Stomach (tissue), 9 donors: Measurements from ENCODE around the gene TGM4. TPM values are rescaled to one million over a fixed set of nuclear protein-coding genes. Genes with fewer than 3 reads are reported as not detected.
"Not testable (repeated sequence)": the region's sequence is repeated elsewhere in the genome, so short reads cannot be mapped to it uniquely, and the experiment has no call there.

Source experiments
- DNase-seq, 2 donors: peaks; one replicate each; pipeline versions ENCODE4 v3.0.0 to v3.0.0-alpha.2; 2013 to 2019
- H3K27ac ChIP-seq, 5 donors: fragments of 200-600 bp in 4 of 5; sonication (generic) in 4 of 5; one replicate each; pipeline ENCODE4 v1.5.1; 2013 to 2019; ENCODE audit warnings: mild to moderate bottlenecking in 1 of 5, moderate library complexity in 1 of 5
- H3K27me3 ChIP-seq, 3 donors: fragments of 200-600 bp; sonication (generic); one replicate each; pipeline ENCODE4 v1.5.1; 2017 to 2019; ENCODE audit warnings: mixed run types in 1 of 3
- H3K36me3 ChIP-seq, 4 donors: fragments of 200-600 bp; sonication (generic); 1 replicate in 3 of 4; 2 replicates in 1 of 4; pipeline ENCODE4 v1.5.1; 2016 to 2019
- H3K4me1 ChIP-seq, 4 donors: fragments of 200-600 bp; sonication (generic); one replicate each; pipeline ENCODE4 v1.5.1; 2016 to 2019
- H3K4me3 ChIP-seq, 4 donors: fragments of 200-600 bp; sonication (generic) in 3 of 4; one replicate each; pipeline ENCODE4 v1.5.1; 2016 to 2019; ENCODE audit warnings: mild to moderate bottlenecking in 1 of 4
- H3K9me3 ChIP-seq, 4 donors: fragments of 200-600 bp; sonication (generic); one replicate each; pipeline ENCODE4 v1.5.1; 2016 to 2019
- CTCF ChIP-seq, 7 experiments: fragments of 450-650 bp in 4 of 7; fragments of 200-600 bp in 3 of 7; sonication (generic) in 3 of 7; IDR thresholded peaks; one replicate each; pipeline ENCODE4 v1.5.1; 2016 to 2019; ENCODE audit warnings: antibody characterized with exemption in 7 of 7, control low read depth in 2 of 7, mild to moderate bottlenecking in 1 of 7
- EP300 ChIP-seq: sonication (generic); formaldehyde crosslinking; IDR thresholded peaks from one replicate; pipeline ENCODE4 v1.6.1; 2017; ENCODE audit warnings: antibody characterized with exemption
- POLR2A ChIP-seq, 4 donors: fragments of 450-650 bp; IDR thresholded peaks; one replicate each; pipeline ENCODE4 v1.6.1; 2016; ENCODE audit warnings: antibody characterized with exemption in 4 of 4, control low read depth in 2 of 4, mild to moderate bottlenecking in 1 of 4, moderate library complexity in 1 of 4
- POLR2AphosphoS5 ChIP-seq, 3 donors: sonication (generic); formaldehyde crosslinking; IDR thresholded peaks; one replicate each; pipeline ENCODE4 v1.6.1; 2016; ENCODE audit warnings: antibody characterized with exemption in 3 of 3
- WGBS, 5 donors: extraction: QIAGEN DNeasy Blood & Tissue Kit in 3 of 5; methylation state at CpG; one replicate each; pipeline versions ENCODE4 v1.1.5 to v1.1.7; 2013 to 2018; 5-methylcytosine and 5-hydroxymethylcytosine counted together
- intact Hi-C: fragments of 100-400 bp; cut with DNase I; formaldehyde crosslinking; loops from one replicate; pipeline ENCODE4 v1.15.1; 2023; ENCODE audit warnings: low total_unique reads
- polyA plus RNA-seq, 3 donors: library from polyadenylated mRNA; stranded (reverse); fragments of 200-250 nt; gene quantifications; one replicate each; pipeline ENCODE4 v1.2.3, GENCODE V29; 2013
- total RNA-seq, 5 donors: library from RNA; depleted of rRNA; stranded (reverse); fragments of >200 nt; gene quantifications; one replicate each; pipeline versions ENCODE4 v1.1.0 to v1.2.3, GENCODE V29; 2014 to 2016
- donor health status: healthy with polysubstance abuse.
- donor health status: Bipolar disorder and iron deficiency.
- donor health status: healthy.

The TGM4 gene
- total and polyA plus RNA-seq, 8 donors: not detected

- TF ChIP-seq POLR2AphosphoS5 (IDR thresholded peaks at IDR 0.05) (no peak), POLR2A (IDR thresholded peaks at IDR 0.05) (no peak), EP300 (no peak), CTCF (IDR thresholded peaks at IDR 0.05) (no peak)
- 82 to 97% (median 93%) methylated on average over 9 of the region's 9 CpGs for WGBS, 5 donors
- H3K36me3 ChIP-seq: peaks cover 41 to 93% (median 85%) of the 10 kb centered on the region in 4 donors
These were observed 68.0 kb downstream of the TGM4 start for GRCh38 chr3:44942202-44942921.

DNA sequence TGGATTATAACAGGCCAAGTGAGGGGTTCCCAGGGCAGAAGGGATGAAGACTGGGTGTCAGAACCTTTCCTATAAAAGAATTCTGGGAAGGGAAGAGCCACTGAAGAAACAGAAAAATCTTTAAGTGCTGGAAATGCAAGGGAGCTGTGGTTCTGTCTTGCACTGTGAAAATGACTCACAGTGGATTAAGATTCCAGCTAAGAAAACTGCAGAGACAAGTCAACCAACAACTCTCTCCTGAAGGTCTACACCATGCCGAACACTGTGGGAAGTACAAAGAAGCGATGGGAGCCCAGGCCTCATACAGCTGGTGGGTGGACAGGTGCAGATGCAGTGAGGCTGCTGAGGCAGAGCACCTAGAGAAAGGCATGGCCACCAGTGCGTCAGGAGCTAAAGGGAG is 73.8 kb downstream of the TGM4 start:
- Histone ChIP-seq H3K4me3 (no peak overlapping the region), H3K9me3 (no peaks in the 10 kb centered on the region), H3K36me3 (peaks cover 7 to 57% (median 27%) of the 10 kb centered on the region in 4 donors), H3K27me3 (no peaks in the 10 kb centered on the region), H3K4me1 (no peaks in the 10 kb centered on the region), H3K27ac (no peak overlapping the region)
- 91 to 99% (median 98%) methylated on average over 3 of the region's 3 CpGs for WGBS, 5 donors
- TF ChIP-seq EP300 (no peak), POLR2AphosphoS5 (IDR thresholded peaks at IDR 0.05) (no peak), POLR2A (IDR thresholded peaks at IDR 0.05) (no peak), CTCF (IDR thresholded peaks at IDR 0.05) (no peak)
- intact Hi-C loops: no loop called here
- no peak for DNase-seq

More at GRCh38 chr3:44942202-44942921, 68.0 kb downstream of the TGM4 start:
- Histone ChIP-seq H3K4me3 (no peak overlapping the region), H3K27ac (no peak overlapping the region), H3K4me1 (no peaks in the 10 kb centered on the region), H3K27me3 (no peaks in the 10 kb centered on the region), H3K9me3 (no peaks in the 10 kb centered on the region)
- DNase-seq: no peak
- intact Hi-C loops: no loop called here

GRCh38 chr3:44949770-44950169 is 75.4 kb downstream of the TGM4 start:
- intact Hi-C loops, H3K27me3 ChIP-seq, H3K4me3 ChIP-seq, H3K9me3 ChIP-seq, DNase-seq, H3K27ac ChIP-seq: not testable (repeated sequence)
- H3K4me1 ChIP-seq: peaks cover 0 to 11% (median 0%) of the 10 kb centered on the region in 4 donors
- 94 to 100% (median 98%) methylated on average over 4 of the region's 4 CpGs for WGBS, 5 donors
- H3K36me3 ChIP-seq: peaks cover 3 to 50% (median 23%) of the 10 kb centered on the region in 4 donors

- WGBS, 5 donors: 83 to 92% (median 89%) methylated on average over 2 of the region's 2 CpGs
- Histone ChIP-seq H3K27me3 (no peaks in the 10 kb centered on the region), H3K27ac (no peak overlapping the region), H3K9me3 (no peaks in the 10 kb centered on the region), H3K4me3 (no peak overlapping the region), H3K36me3 (peaks cover 3 to 45% (median 19%) of the 10 kb centered on the region in 4 donors), H3K4me1 (peaks cover 0 to 16% (median under 1%) of the 10 kb centered on the region in 4 donors)
- DNase-seq: no peak
- TF ChIP-seq CTCF (IDR thresholded peaks at IDR 0.05) (no peak), EP300 (no peak), POLR2A (IDR thresholded peaks at IDR 0.05) (no peak), POLR2AphosphoS5 (IDR thresholded peaks at IDR 0.05) (no peak)
- intact Hi-C loops: no loop called here
These were observed 75.9 kb downstream of the TGM4 start for GRCh38 chr3:44950275-44950734.

GRCh38 chr3:44952689-44953088 is 78.3 kb downstream of the TGM4 start:
- Histone ChIP-seq H3K4me3 (no peak overlapping the region), H3K27me3 (no peaks in the 10 kb centered on the region), H3K27ac (no peak overlapping the region), H3K36me3 (peaks cover 3 to 46% (median 27%) of the 10 kb centered on the region in 4 donors), H3K4me1 (peaks cover 0 to 30% (median 7%) of the 10 kb centered on the region in 4 donors), H3K9me3 (no peaks in the 10 kb centered on the region)
- no peak for DNase-seq
- WGBS, 5 donors: 87 to 98% (median 93%) methylated on average over 3 of the region's 3 CpGs
- intact Hi-C loops: no loop called here
- TF ChIP-seq POLR2A (IDR thresholded peaks at IDR 0.05) (no peak), EP300 (no peak), POLR2AphosphoS5 (IDR thresholded peaks at IDR 0.05) (no peak), CTCF (IDR thresholded peaks at IDR 0.05) (no peak)
